Measurements from ENCODE around the gene EPAS1. TPM values are rescaled to one million over a fixed set of nuclear protein-coding genes. Genes with fewer than 3 reads are reported as not detected.

The EPAS1 gene
- total RNA-seq, 4 donors from 2014 or later = 124 to 563 (median 182) TPM

DNA sequence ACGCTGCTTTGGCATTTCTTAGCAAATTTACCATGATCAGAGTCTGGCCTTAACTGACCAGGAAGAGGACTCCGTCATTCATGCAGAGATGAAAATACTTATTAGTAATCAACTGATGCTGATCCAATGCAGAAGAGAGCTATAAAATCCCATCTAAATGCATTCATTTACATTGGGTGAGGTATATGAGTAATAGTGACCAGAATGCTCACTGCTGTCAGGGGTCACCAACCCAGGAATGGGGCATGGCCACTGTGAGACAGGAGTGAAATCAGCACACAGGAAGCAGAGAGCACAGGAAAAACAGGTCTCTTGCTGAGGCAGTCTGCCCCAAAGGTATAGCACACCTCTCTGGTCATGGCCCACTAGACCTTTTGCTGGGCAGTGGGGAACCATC lies 114.0 kb downstream of the EPAS1 start:
- no peak for DNase-seq
- H3K27ac ChIP-seq = peak overlapping the region; percentile 90 to 99 (median 98)
- no peak overlapping the region for H3K4me3 ChIP-seq (replicated peaks in 1 of 3)
- peaks cover 17 to 23% of the 10 kb centered on the region in 2 donors for H3K4me1 ChIP-seq
- H3K27me3 ChIP-seq = no peaks in the 10 kb centered on the region
- H3K36me3 ChIP-seq = no peaks in the 10 kb centered on the region
- TF ChIP-seq POLR2A (IDR thresholded peaks at IDR 0.05) = no peak
- TF ChIP-seq, protein P1, sequence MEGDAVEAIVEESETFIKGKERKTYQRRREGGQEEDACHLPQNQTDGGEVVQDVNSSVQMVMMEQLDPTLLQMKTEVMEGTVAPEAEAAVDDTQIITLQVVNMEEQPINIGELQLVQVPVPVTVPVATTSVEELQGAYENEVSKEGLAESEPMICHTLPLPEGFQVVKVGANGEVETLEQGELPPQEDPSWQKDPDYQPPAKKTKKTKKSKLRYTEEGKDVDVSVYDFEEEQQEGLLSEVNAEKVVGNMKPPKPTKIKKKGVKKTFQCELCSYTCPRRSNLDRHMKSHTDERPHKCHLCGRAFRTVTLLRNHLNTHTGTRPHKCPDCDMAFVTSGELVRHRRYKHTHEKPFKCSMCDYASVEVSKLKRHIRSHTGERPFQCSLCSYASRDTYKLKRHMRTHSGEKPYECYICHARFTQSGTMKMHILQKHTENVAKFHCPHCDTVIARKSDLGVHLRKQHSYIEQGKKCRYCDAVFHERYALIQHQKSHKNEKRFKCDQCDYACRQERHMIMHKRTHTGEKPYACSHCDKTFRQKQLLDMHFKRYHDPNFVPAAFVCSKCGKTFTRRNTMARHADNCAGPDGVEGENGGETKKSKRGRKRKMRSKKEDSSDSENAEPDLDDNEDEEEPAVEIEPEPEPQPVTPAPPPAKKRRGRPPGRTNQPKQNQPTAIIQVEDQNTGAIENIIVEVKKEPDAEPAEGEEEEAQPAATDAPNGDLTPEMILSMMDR (IDR thresholded peaks at IDR 0.05) = no peak
- 96 to 100% methylated on average over 2 of the region's 2 CpGs for WGBS, 2 donors
- no peaks in the 10 kb centered on the region for H3K9me3 ChIP-seq
- intact Hi-C loops (cut with DNase I) = no loop called here

DNA sequence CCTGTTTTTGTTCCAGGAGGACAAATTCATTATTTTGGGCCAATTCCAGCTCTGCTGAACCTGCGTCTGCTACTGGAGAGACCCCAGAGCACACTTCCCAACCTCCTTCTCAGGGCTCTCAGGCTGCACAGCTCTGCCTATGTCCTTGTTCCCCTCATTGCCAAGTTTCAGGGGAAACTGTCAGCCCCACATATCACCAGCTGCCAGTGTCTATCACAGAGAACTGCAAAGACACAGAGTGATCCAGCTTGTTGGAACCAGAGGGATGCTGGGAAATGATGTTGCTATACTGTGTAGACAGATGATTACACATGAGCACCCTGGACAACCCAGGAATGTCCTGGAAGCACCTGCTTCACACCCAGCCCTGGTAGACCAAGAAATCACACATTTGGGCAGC lies 114.8 kb downstream of the EPAS1 start:
- 67 to 88% methylated on average over 1 of the region's 1 CpG for WGBS, 2 donors

DNA sequence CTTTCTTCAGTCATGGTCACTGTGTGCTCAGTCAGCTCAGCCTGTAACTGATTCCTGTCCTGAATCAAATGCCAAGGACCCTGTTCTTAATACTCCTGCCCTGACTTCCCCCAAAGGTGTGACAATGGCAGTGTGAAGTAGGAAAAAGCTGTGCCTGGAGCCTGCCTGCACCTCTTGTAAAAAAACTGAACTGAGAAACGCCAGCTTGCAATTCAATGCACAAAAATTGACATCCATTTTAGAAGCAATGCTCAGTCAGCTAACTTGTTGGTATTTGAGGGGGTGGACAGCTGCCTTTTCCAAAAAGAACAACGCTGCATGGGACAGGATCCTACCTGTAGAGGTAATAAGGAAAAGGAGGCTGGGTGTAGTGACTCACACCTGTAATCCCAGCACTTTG lies 115.9 kb downstream of the EPAS1 start:
- 78 to 91% methylated on average over 2 of the region's 2 CpGs for WGBS, 2 donors
- intact Hi-C loops (cut with DNase I) = no loop called here

More for the DNA sequence above, 114.8 kb downstream of the EPAS1 start:
- H3K9me3 ChIP-seq = no peaks in the 10 kb centered on the region
- no peak for TF ChIP-seq POLR2A (IDR thresholded peaks at IDR 0.05)
- intact Hi-C loops (cut with DNase I) = no loop called here
- no peak for DNase-seq
- H3K27me3 ChIP-seq = no peaks in the 10 kb centered on the region
- no peaks in the 10 kb centered on the region for H3K36me3 ChIP-seq
- no peak overlapping the region for H3K27ac ChIP-seq
- peaks cover 17 to 23% of the 10 kb centered on the region in 2 donors for H3K4me1 ChIP-seq
- H3K4me3 ChIP-seq (replicated peaks in 1 of 3) = no peak overlapping the region

DNA sequence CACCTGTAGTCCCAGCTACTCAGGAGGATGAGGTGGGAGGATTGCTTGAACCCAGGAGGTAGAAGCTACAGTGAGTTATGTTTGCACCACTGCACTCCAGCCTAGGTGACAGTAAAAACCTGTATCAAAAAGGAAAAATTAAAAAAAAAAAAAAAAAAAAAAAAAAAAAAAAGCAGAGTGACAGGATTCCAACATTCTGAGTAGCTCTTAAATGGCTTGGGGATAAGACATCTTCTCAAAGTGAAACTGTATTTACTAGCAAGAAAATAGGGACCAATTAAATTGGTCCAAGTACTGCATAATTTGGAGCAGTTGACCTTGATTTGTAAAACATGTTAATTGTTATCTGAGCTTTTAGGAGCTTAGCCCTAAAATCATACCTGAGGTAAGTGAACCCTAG lies 116.4 kb downstream of the EPAS1 start:
- no peaks in the 10 kb centered on the region for H3K36me3 ChIP-seq
- H3K27me3 ChIP-seq = no peaks in the 10 kb centered on the region
- no peaks in the 10 kb centered on the region for H3K9me3 ChIP-seq
- intact Hi-C loops (cut with DNase I) = no loop called here
- H3K4me1 ChIP-seq = peaks cover 17 to 20% of the 10 kb centered on the region in 2 donors
- no peak for DNase-seq
- no peak for TF ChIP-seq POLR2A (IDR thresholded peaks at IDR 0.05)
- TF ChIP-seq, protein P1 (IDR thresholded peaks at IDR 0.05) = no peak
- no peak overlapping the region for H3K27ac ChIP-seq
- H3K4me3 ChIP-seq (replicated peaks in 1 of 3) = no peak overlapping the region

More for the DNA sequence above, 115.9 kb downstream of the EPAS1 start:
- TF ChIP-seq POLR2A (IDR thresholded peaks at IDR 0.05) = no peak
- TF ChIP-seq, protein P1 (IDR thresholded peaks at IDR 0.05) = no peak
- DNase-seq = no peak
- Histone ChIP-seq H3K9me3 (no peaks in the 10 kb centered on the region), H3K4me3 (replicated peaks in 1 of 3) (no peak overlapping the region), H3K4me1 (peaks cover 17 to 23% of the 10 kb centered on the region in 2 donors), H3K27ac (no peak overlapping the region), H3K27me3 (no peaks in the 10 kb centered on the region), H3K36me3 (no peaks in the 10 kb centered on the region)

DNA sequence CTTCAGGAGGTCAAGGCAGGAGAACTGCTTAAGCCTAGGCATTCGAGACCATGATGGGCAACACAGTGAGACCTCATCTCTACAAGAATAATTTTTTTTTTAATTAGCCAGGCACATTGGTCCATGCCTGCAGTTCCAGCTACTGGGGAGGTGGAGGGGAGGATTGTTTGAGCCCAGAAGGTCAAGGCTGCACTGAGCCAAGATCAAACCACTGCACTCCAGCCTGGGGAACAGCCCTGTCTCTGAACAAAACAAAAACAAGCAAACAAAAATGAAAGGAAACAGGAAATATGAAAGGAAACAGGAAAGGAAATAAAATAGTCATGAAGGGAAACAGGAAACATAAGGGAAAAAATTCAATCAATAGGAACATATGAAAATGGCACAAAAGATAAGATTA lies 117.5 kb downstream of the EPAS1 start:
- no peak overlapping the region for H3K27ac ChIP-seq
- H3K36me3 ChIP-seq = no peaks in the 10 kb centered on the region
- H3K4me3 ChIP-seq (replicated peaks in 1 of 3) = no peak overlapping the region
- WGBS, 2 donors = 94 to 97% methylated on average over 1 of the region's 1 CpG
- DNase-seq = no peak
- intact Hi-C loops (cut with DNase I) = no loop called here
- no peaks in the 10 kb centered on the region for H3K27me3 ChIP-seq
- H3K4me1 ChIP-seq = peaks cover 13 to 14% of the 10 kb centered on the region in 2 donors
- H3K9me3 ChIP-seq = no peaks in the 10 kb centered on the region
- TF ChIP-seq, protein P1 (IDR thresholded peaks at IDR 0.05) = no peak
- TF ChIP-seq POLR2A (IDR thresholded peaks at IDR 0.05) = no peak

DNA sequence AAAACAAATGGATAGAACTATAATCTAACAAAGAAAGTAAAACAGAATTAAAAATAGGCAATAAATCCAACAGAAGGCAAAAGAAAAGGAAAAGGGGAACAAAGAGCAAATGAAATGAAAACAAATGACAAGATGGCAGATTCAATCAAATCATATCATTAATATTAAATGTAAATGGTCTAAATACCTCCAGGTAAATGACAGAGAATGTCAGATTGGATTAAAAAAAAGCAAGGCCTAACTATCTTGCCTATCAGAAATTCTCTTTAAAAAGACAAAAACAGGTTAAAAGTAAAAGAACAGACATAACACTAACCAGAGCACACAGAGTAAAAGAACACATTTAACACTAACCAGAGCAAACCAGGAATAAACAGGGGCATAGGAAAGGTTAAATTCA lies 119.1 kb downstream of the EPAS1 start:
- Histone ChIP-seq H3K27ac (no peak overlapping the region), H3K36me3 (no peaks in the 10 kb centered on the region), H3K4me3 (replicated peaks in 1 of 3) (no peak overlapping the region), H3K27me3 (no peaks in the 10 kb centered on the region), H3K4me1 (no peaks in the 10 kb centered on the region), H3K9me3 (no peaks in the 10 kb centered on the region)
- intact Hi-C loops (cut with DNase I) = no loop called here
- TF ChIP-seq POLR2A (IDR thresholded peaks at IDR 0.05) = no peak
- TF ChIP-seq, protein P1 (IDR thresholded peaks at IDR 0.05) = no peak
- no peak for DNase-seq

Data from thyroid gland (tissue), 4 donors.